NCI-H774 (cell line): ENCODE results near the gene SMC1A.
"Not testable (repeated sequence)": the region's sequence is repeated elsewhere in the genome, so short reads cannot be mapped to it uniquely, and the experiment has no call there.

Experiments used
- DNase-seq: peaks from one replicate; lab custom pipeline; 2025; lab: John Stamatoyannopoulos, UW

The SMC1A gene

GRCh38 chrX:53422086-53422860 is at the start of gene SMC1A:
Gene SMC1A (minus strand): TSS chrX:53422654. CDS start chrX:53422600, 54 bp downstream.
- peak; percentile 89 for DNase-seq

GRCh38 chrX:53471346-53471745 is 48.9 kb upstream of the SMC1A start:
- DNase-seq: no peak

- DNase-seq: not testable (repeated sequence)
These were observed 46.2 kb upstream of the SMC1A start for GRCh38 chrX:53468659-53469058.

GRCh38 chrX:53458082-53458481 is 35.6 kb upstream of the SMC1A start:
- DNase-seq: no peak

GRCh38 chrX:53456254-53456653 is 33.8 kb upstream of the SMC1A start:
- DNase-seq: no peak

- DNase-seq: no peak
These were observed 30.4 kb upstream of the SMC1A start for GRCh38 chrX:53452812-53453211.

GRCh38 chrX:53449632-53450031 is 27.2 kb upstream of the SMC1A start:
- no peak for DNase-seq

- no peak for DNase-seq
These were observed 25.0 kb upstream of the SMC1A start for GRCh38 chrX:53447441-53447840.

GRCh38 chrX:53445977-53446376 is 23.5 kb upstream of the SMC1A start:
- no peak for DNase-seq

GRCh38 chrX:53442322-53442631 is 19.8 kb upstream of the SMC1A start:
- DNase-seq: no peak

- peak; percentile 75 for DNase-seq
These were observed 19.3 kb upstream of the SMC1A start for GRCh38 chrX:53441531-53442321.

- no peak for DNase-seq
These were observed 18.4 kb upstream of the SMC1A start for GRCh38 chrX:53440621-53441517.

- DNase-seq: no peak
These were observed 17.6 kb upstream of the SMC1A start for GRCh38 chrX:53440101-53440500.

- DNase-seq: no peak
These were observed 16.4 kb upstream of the SMC1A start for GRCh38 chrX:53438832-53439230.

GRCh38 chrX:53438174-53438831 is 15.8 kb upstream of the SMC1A start:
- DNase-seq: no peak

GRCh38 chrX:53437206-53437605 is 14.8 kb upstream of the SMC1A start:
- no peak for DNase-seq

- DNase-seq: peak; percentile 48
These were observed 13.5 kb upstream of the SMC1A start for GRCh38 chrX:53435997-53436396.

GRCh38 chrX:53433651-53434639 is 11.5 kb upstream of the SMC1A start, which contains the start of gene HSD17B10:
Gene HSD17B10 (minus strand): TSS chrX:53434370. CDS start chrX:53434345, 25 bp downstream.
- DNase-seq: peak; percentile 71

GRCh38 chrX:53430231-53430630 is 7.8 kb upstream of the SMC1A start:
- DNase-seq: no peak

GRCh38 chrX:53429755-53430154 is 7.3 kb upstream of the SMC1A start:
- DNase-seq: no peak
